HS-5 (cell line): ENCODE measurements around the gene CHID1.

Experiments
- DNase-seq: peaks from one replicate; pipeline ENCODE4 v3.0.0-alpha.2; 2012; ENCODE audit warnings: low read depth

CHID1 gene

GRCh38 chr11:933142-933851 is 22.7 kb upstream of the CHID1 start:
- no peak for DNase-seq

GRCh38 chr11:932435-932834 is 21.8 kb upstream of the CHID1 start:
- DNase-seq = no peak

GRCh38 chr11:931385-931784 is 20.8 kb upstream of the CHID1 start:
- DNase-seq = no peak

- no peak for DNase-seq
Observed at GRCh38 chr11:929405-929804, 18.8 kb upstream of the CHID1 start.

GRCh38 chr11:928786-929185 is 18.2 kb upstream of the CHID1 start:
- no peak for DNase-seq

- DNase-seq = no peak
Observed at GRCh38 chr11:927871-928270, 17.3 kb upstream of the CHID1 start.

- peak; percentile 22 for DNase-seq
Observed at GRCh38 chr11:926341-926916, 15.8 kb upstream of the CHID1 start.

- DNase-seq = peak; percentile 6
Observed at GRCh38 chr11:925496-926301, 15.1 kb upstream of the CHID1 start, which contains the start of gene AP2A2. AP2A2 (plus strand) TSS chr11:925870; CDS start chr11:926022, 152 bp downstream.

GRCh38 chr11:925158-925495 is 14.5 kb upstream of the CHID1 start:
- no peak for DNase-seq

GRCh38 chr11:924406-925157 is 14.0 kb upstream of the CHID1 start:
- DNase-seq = no peak

- no peak for DNase-seq
Observed at GRCh38 chr11:923691-924405, 13.2 kb upstream of the CHID1 start.

GRCh38 chr11:921921-922678 is 11.5 kb upstream of the CHID1 start:
- no peak for DNase-seq

- no peak for DNase-seq
Observed at GRCh38 chr11:917426-917825, 6.8 kb upstream of the CHID1 start.

GRCh38 chr11:914747-915501 is 4.3 kb upstream of the CHID1 start:
- no peak for DNase-seq

GRCh38 chr11:914204-914603 is 3.6 kb upstream of the CHID1 start:
- no peak for DNase-seq

GRCh38 chr11:913043-913442 is 2.4 kb upstream of the CHID1 start:
- DNase-seq = no peak

- DNase-seq = no peak
Observed at GRCh38 chr11:912266-912665, 1.7 kb upstream of the CHID1 start.

GRCh38 chr11:911890-912219 is 1.2 kb upstream of the CHID1 start:
- no peak for DNase-seq

GRCh38 chr11:911031-911889 is 650 bp upstream of the CHID1 start:
- peak; percentile 6 for DNase-seq
